Calu3 (cell line): ENCODE data around the gene FGGY. TPM values are rescaled to one million over a fixed set of nuclear protein-coding genes. Genes with fewer than 3 reads are reported as not detected.

Experiments used
- BruUV-seq: library from RNA; stranded (reverse); fragments of 400-500 nt; replicated peaks from 2 replicates; lab custom pipeline; 2021; lab: Mats Ljungman, UMichigan
- CTCF ChIA-PET: fragments of 300-600 bp; sonication (Branson Sonifier 250); formaldehyde crosslinking; loops from one replicate; lab custom pipeline; 2022; ENCODE audit warnings: antibody characterized with exemption; lab: Charles Lee
- DNase-seq: peaks from one replicate; pipeline ENCODE4 v3.0.0; 2022
- H3K27ac Mint-ChIP-seq: one replicate; pipeline ENCODE4 v1.8.0; 2022; ENCODE audit warnings: mixed read lengths; ENCODE audit not compliant: unreplicated experiment
- H3K27me3 Mint-ChIP-seq: one replicate; pipeline ENCODE4 v1.8.0; 2022; ENCODE audit warnings: mixed read lengths; ENCODE audit not compliant: unreplicated experiment
- H3K36me3 Mint-ChIP-seq: one replicate; pipeline ENCODE4 v1.8.0; 2022; ENCODE audit warnings: mild to moderate bottlenecking, moderate library complexity, mixed read lengths; ENCODE audit not compliant: insufficient read depth, unreplicated experiment
- H3K4me1 Mint-ChIP-seq: one replicate; pipeline ENCODE4 v1.8.0; 2022; ENCODE audit warnings: mild to moderate bottlenecking, low read depth, mixed read lengths; ENCODE audit not compliant: unreplicated experiment
- H3K4me3 Mint-ChIP-seq: one replicate; pipeline ENCODE4 v1.8.0; 2022; ENCODE audit warnings: mild to moderate bottlenecking, low read depth, moderate library complexity, mixed read lengths; ENCODE audit not compliant: unreplicated experiment
- H3K9me3 Mint-ChIP-seq: one replicate; pipeline ENCODE4 v1.8.0; 2022; ENCODE audit warnings: low read depth, mixed read lengths; ENCODE audit not compliant: unreplicated experiment
- CTCF ChIP-seq: fragments of 200-600 bp; IDR thresholded peaks from one replicate; pipeline ENCODE4 v1.8.0; 2022; ENCODE audit warnings: antibody characterized with exemption; ENCODE audit not compliant: unreplicated experiment
- intact Hi-C: fragments of 100-400 bp; cut with micrococcal nuclease; formaldehyde crosslinking; loops from one replicate; pipeline ENCODE4 v1.10.0; 2022; ENCODE audit not compliant: unreplicated experiment
- total RNA-seq: library from RNA; stranded (reverse); gene quantifications from 2 replicates; pipeline ENCODE4 v1.2.3, GENCODE V29; 2022

Gene FGGY
- total RNA-seq, 1 experiment from 2014 or later = 11.1 TPM

GRCh38 chr1:59357645-59358320, 60.9 kb downstream of the FGGY start:
- Mint-ChIP-seq H3K36me3 (no peaks in the 10 kb centered on the region), H3K27me3 (no peaks in the 10 kb centered on the region), H3K9me3 (no peaks in the 10 kb centered on the region), H3K4me3 (no peak overlapping the region), H3K4me1 (no peaks in the 10 kb centered on the region), H3K27ac (no peak overlapping the region)
- CTCF ChIA-PET = no interaction called here
- intact Hi-C loops = no loop called here
- BruUV-seq = no TSS peak
- no peak for TF ChIP-seq CTCF
- DNase-seq = no peak

GRCh38 chr1:59359325-59359724, 62.4 kb downstream of the FGGY start:
- no peak overlapping the region for H3K27ac Mint-ChIP-seq
- TF ChIP-seq CTCF = no peak
- H3K27me3 Mint-ChIP-seq = no peaks in the 10 kb centered on the region
- CTCF ChIA-PET = no interaction called here
- no peak for DNase-seq
- H3K4me1 Mint-ChIP-seq = no peaks in the 10 kb centered on the region
- no peak overlapping the region for H3K4me3 Mint-ChIP-seq
- no peaks in the 10 kb centered on the region for H3K36me3 Mint-ChIP-seq
- intact Hi-C loops = no loop called here
- no TSS peak for BruUV-seq
- H3K9me3 Mint-ChIP-seq = no peaks in the 10 kb centered on the region

GRCh38 chr1:59360170-59360569, 63.3 kb downstream of the FGGY start:
- peaks cover 4% of the 10 kb centered on the region for H3K9me3 Mint-ChIP-seq
- intact Hi-C loops = no loop called here
- no peaks in the 10 kb centered on the region for H3K4me1 Mint-ChIP-seq
- CTCF ChIA-PET = no interaction called here
- H3K4me3 Mint-ChIP-seq = no peak overlapping the region
- H3K36me3 Mint-ChIP-seq = no peaks in the 10 kb centered on the region
- H3K27me3 Mint-ChIP-seq = no peaks in the 10 kb centered on the region
- no peak for DNase-seq
- no peak overlapping the region for H3K27ac Mint-ChIP-seq
- no TSS peak for BruUV-seq
- no peak for TF ChIP-seq CTCF

GRCh38 chr1:59360729-59361128, 63.8 kb downstream of the FGGY start:
- no peak overlapping the region for H3K4me3 Mint-ChIP-seq
- no peak overlapping the region for H3K27ac Mint-ChIP-seq
- H3K36me3 Mint-ChIP-seq = no peaks in the 10 kb centered on the region
- no peak for TF ChIP-seq CTCF
- no peaks in the 10 kb centered on the region for H3K4me1 Mint-ChIP-seq
- intact Hi-C loops = no loop called here
- CTCF ChIA-PET = no interaction called here
- BruUV-seq = no TSS peak
- DNase-seq = no peak
- H3K9me3 Mint-ChIP-seq = peaks cover 4% of the 10 kb centered on the region
- H3K27me3 Mint-ChIP-seq = no peaks in the 10 kb centered on the region
